ENCODE measurements around the gene DCN. TPM values are rescaled to one million over a fixed set of nuclear protein-coding genes. Genes with fewer than 3 reads are reported as not detected.

Gene DCN
- total RNA-seq, 1 donor from 2014 or later = not detected

DNA sequence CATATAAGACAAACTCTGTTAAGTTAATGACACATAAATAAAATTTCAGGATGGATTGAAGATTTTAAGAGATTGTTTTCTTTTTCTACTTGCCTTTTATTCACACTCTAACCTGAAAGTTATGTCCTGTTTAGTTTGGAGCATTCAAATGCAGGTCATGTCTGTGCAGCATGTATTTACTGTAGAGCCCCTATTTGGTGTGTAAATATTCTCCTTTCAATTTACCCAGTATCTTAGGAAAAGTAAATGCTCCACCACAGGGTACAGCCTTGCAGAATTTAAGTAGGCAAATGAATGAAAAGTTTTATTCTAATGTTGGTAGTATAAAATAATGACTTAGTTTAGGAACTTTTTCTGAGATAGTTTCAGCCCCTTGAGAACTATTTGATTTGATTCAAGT, 6.2 kb upstream of the DCN start:
- intact Hi-C loops (cut with micrococcal nuclease) = no loop called here

DNA sequence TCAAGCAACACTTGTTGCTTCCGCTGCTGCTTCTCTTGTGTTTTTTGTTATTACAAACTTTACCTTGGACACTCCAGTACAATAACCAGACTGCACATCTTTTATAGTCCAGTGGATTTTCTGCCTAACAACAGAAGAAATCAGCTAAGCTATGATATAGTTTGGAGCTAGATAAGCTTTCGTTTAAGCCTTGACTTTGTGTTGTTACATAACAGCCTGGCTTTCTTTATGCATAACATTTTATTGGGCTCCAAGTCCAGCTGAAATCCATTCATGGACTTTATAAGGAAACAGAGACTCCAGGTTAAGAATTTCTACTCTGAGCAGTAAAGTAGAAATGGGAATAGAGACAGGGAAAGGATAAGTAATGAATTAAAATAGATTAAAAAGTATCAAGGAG, 3.5 kb upstream of the DCN start:
- intact Hi-C loops (cut with micrococcal nuclease) = no loop called here

DNA sequence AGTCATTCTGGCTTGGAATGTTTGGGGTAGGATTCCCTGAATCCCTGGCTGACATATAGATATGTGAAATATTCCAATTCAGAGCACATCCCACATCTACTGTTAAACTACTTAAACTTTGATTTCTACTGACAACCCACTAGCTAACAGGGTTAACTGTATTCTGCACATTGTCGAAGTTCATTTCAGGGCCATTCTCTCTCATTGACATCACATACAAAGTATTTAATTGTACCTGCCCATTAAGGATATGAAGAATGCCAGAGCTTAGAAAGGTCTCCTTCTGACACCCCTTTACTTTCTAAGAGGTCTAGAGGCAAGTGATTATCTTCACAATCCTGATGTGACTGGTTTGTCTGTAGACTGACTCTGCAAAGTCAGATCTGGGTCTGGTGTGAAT, 2.8 kb upstream of the DCN start:
- intact Hi-C loops (cut with micrococcal nuclease) = no loop called here

DNA sequence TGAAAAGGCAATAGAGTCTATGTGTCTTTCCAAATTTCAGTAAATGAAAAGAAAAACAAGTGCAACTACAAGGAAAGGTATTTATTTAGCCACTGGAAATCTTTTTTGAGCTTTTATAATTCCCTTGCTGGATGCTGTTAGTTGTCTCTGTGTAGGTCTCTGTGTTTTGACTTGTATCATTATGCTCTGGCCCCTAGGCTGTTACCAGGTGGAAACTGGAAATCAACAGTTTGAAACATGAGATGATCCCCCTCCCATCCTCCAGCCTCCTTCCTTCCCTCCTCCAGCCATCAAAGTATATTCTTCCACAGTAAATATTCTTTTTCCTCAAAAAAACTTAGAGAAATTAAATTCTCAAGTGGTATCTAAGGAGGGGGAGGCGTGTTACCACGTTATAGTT, 934 bp upstream of the DCN start:
- intact Hi-C loops (cut with micrococcal nuclease) = no loop called here

DNA sequence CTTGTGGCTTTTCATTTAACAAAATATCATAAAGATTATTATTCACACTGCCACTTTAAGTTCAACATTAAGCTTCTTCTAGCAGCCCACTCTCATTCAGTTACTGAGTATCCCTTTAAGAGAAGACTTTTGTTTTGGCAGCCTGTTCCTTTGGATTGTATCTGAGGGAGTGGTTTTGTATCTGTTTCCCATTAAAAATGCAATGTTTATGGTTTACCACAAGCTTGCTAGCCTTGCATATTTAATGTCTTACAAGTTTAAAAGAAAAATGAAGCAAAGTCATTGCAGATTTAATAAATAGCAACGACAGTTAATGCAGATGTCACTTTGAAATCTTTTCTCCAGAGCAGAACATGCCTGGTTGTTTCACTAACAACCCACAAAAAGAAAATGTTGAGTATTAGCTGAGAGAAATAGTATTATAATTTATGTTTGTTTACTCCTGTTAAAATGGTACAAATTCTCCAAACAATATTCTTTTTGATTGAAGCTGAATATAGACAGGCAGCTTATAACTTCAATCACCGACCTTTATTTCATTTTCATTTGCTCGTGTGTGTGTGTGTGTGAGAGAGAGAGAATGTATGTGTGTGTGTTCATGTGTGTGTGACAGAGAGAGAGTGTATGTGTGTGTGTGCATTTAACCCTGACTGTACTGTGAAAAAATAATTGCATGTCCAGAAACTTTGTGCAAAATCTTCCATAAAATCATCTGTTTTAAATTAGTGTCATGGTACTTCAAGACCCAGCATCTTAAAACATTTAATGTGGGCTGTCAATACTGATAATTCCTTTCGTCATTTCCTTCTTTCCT, 1.8 kb downstream of the DCN start:
- intact Hi-C loops (cut with micrococcal nuclease) = no loop called here

DNA sequence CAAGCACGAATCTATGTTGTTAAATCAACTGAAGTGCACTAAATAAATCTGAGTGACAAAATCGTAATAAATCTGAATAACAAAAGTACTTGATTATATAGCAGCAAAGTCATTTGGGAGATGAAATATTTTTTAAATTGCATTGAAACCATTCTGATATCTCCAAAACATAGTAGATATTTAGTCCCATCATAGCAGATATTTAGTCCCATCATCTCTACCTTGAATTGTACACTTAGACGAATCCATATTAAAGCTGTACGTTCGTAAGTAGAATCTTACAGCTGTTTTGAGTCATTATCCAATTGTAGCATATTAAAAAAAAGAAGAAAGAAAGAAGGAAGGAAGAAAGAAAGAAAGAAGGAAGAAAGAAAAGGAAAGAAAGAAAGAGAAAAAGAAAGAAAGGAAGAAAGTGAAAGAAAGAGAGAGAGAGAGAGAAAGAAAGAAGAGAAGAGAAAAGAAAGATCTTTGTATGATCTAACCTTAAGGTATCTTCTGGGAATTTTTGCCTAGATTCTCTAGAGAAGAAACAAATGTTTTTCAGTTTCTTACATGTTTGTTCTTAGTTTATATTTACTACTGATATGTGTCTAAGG, 2.6 kb downstream of the DCN start:
- intact Hi-C loops (cut with micrococcal nuclease) = loop anchor here (10.0 kb wide), 1 partner anchor 145 kb away; no protein-coding TSS in a partner anchor

DNA sequence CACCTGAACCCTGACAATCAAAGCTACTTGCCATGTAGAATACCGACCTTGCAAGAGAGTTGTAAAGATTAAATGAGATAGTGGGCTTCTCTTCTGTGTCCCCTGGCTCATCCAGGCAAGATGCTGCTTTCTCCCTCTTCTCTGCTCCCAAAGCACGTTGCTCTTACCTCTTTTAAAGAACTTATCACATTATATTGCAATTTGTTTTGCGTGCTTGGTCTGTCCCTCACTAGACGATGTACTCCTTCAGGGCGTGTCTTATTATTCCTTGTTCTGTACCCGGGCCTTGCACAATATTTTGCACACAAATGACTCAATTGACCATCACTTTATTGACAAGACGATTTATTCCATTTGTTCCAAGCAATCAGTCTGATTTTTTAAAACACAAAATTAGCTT, 3.3 kb downstream of the DCN start:
- intact Hi-C loops (cut with micrococcal nuclease) = loop anchor here (10.0 kb wide), 1 partner anchor 145 kb away; no protein-coding TSS in a partner anchor

DNA sequence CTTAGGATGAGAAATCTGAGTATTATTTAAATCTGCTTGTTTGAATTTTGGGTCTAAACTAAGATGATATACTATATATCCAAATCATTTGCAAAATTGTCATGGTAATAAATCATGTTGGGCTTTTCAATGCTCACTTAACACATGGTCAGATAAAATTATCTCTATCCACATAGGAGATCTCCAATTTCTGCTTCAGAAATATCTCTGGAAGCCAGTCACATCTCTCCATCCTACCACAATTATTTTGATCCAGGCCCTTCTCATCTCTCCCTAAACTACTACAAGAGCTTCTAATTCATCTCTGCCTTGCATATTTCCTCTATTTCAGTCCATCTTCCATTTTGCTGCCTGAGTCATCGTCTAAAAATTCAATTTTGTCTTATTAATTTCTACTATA, 3.8 kb downstream of the DCN start:
- intact Hi-C loops (cut with micrococcal nuclease) = loop anchor here (10.0 kb wide), 1 partner anchor 146 kb away; no protein-coding TSS in a partner anchor

DNA sequence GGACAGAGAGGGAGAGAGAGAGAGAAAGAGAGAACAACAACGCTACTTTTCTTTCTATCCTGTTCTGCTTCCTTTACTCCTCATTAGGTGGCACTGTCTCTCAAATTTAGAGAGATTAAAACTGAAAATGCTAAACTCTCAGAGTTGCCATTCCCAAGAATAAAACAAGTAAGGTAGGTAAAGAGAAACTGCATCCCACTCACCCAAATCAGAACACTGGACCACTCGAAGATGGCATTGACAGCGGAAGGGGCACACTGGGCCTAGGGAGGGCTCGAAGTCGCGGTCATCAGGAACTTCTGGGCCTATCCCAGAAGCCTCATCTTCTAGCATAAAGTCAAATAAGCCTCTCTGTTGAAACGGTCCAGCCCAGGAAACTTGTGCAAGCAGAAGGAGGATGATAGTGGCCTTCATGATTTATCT, 4.5 kb downstream of the DCN start:
- intact Hi-C loops (cut with micrococcal nuclease) = loop anchor here (10.0 kb wide), 1 partner anchor 147 kb away; no protein-coding TSS in a partner anchor

DNA sequence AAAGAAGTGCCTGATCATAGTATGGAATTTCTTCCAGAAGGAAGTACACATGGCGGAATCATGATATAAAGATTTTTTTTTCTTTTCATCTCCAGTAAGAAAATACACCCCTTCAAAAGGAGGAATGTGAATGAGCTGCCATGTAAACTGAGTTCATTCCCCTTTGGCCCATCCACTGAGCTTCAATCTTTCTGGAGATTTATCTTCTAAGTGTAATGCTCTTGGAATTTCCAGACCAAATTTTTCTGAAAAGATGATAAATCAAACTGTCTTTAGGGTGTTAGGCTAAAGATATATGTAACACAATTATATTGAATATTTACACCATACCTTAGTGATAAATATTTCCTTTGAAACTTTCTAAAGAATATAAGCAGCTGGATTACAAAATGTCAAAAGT, 5.2 kb downstream of the DCN start:
- intact Hi-C loops (cut with micrococcal nuclease) = loop anchor here (10.0 kb wide), 1 partner anchor 147 kb away; no protein-coding TSS in a partner anchor

DNA sequence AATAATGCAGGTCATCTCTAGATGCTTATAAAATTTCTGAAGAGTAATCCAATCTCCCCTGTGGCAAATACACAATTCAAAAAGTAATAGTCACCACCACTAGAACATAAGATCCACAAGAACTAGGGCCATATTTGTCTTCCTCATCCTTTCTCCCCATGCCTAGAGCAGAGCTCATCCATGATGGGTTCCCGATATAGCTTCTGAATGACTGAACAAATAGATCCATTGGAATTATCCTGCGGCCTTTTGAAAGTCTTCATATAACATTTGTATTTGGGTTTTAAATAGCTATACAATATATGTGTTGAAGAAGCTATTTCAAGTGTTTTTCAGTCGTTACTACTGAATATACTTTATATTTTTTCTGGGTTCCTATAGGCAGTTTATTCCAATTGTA, 5.7 kb downstream of the DCN start:
- intact Hi-C loops (cut with micrococcal nuclease) = loop anchor here (10.0 kb wide), 1 partner anchor 148 kb away; no protein-coding TSS in a partner anchor

DNA sequence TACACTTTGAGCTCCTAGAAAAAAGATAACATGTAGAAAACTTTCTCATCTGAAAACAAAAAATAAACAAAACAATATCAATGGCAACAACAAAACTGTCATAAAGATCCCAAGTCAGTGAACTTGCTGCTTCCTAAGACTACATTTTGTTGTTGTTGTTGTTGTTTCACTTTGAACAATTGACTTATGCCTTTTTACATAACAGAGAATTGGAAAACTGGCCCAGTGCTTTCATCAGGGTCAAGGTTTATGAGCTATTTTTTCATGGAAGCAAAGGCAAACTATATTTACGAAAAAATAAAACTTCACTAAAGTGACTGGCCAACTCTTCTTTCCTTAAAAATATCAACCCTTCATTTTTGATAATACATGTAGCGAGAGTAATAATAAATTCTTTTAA, 6.3 kb downstream of the DCN start:
- intact Hi-C loops (cut with micrococcal nuclease) = loop anchor here (10.0 kb wide), 1 partner anchor 148 kb away; no protein-coding TSS in a partner anchor

DNA sequence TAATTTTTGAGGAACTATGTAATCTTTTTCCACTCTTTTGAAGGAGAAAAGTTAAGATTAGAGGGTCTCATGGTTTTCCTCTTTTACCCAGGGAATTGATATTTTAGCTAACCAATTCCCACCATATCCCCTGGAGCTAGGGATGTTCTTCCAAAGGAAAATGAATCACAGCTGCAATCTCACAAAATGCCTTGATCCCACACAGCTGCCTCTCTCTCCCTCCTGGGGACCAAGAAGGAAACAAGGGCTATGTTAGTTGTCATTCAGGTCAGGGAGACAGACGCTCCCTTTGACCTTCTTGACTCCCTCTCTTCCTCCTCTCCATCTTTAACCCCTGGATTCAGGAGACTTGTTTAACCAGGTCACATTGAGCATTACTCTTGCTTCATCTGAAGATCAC, 9.5 kb downstream of the DCN start:
- intact Hi-C loops (cut with micrococcal nuclease) = loop anchor here (10.0 kb wide), 1 partner anchor 152 kb away; no protein-coding TSS in a partner anchor

DNA sequence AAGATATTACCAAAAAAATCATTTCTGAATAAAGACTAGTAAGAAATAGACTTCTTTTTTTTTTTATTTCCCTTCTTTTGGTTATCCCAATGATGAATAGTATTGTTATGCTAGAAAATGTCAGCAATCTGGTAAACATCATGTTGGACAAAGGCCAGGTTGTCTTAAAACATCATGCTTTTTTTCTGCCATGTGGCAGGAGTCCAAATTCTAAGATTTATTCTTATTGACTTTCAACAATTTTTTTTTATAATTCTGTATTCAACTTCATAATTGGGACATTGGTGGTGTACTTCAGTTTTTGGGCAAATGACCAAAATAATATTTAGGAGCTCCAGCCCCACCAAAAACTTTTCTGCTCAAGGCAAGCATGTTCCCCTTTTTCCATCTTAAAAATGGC, 10.5 kb downstream of the DCN start:
- intact Hi-C loops (cut with micrococcal nuclease) = loop anchor here (10.0 kb wide), 1 partner anchor 153 kb away; no protein-coding TSS in a partner anchor

DNA sequence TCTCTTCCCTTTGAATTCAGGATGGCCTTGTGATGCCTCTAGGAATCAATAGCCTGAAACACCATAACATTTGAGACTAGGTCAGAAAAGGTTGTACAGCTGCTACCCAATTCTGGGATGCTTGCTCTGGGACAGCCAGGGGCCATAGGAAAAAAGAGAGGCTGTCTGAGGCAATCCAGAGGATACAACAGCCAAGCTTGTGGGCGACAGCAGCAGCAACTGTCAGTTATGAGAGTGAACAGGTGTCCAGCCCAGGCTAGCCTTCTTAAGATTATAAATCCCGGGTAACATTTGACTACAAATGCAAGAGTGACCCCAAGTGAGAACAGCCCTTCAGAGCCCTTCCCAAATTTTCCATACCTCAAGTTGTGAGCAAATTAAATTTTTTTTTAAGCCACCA, 11.1 kb downstream of the DCN start:
- intact Hi-C loops (cut with micrococcal nuclease) = loop anchor here (10.0 kb wide), 1 partner anchor 153 kb away; no protein-coding TSS in a partner anchor

DNA sequence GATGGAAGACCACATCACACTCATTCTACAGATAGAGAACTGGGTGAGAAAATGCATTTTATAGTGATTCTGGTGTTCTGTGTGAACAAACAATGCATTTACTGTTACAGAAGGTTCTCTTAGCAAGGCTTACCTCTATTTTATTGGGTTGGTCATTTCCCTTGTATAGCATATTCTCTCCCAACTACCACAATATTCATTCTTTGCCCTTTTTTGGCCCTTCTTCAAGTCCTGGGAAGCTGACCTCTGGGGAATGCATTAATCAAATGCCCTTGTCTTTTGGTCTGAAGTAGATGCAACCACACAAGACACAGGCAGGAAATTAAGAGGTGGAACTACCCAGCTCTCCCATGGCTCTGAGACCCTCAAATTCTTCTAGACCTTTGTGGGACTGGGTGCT, 19.5 kb downstream of the DCN start:
- intact Hi-C loops (cut with micrococcal nuclease) = no loop called here

DNA sequence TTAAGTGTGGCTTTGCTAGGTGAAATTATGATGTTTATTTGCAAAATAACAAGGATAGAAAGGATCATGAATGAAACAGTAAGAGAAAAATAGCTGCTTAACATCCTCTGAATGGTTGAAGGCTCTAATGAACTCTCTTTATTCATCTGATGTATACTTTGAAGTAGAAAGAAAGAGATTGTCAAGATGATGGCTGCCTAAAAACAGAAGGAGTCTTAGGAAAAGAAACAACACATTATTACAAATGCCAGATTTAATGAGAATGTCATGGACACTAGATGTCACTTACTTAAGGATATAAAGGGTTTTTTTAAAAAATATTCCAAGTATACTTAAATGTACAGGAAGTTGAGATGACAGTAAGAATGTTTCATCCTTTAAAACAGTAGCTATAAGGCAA, 21.6 kb downstream of the DCN start:
- intact Hi-C loops (cut with micrococcal nuclease) = no loop called here

DNA sequence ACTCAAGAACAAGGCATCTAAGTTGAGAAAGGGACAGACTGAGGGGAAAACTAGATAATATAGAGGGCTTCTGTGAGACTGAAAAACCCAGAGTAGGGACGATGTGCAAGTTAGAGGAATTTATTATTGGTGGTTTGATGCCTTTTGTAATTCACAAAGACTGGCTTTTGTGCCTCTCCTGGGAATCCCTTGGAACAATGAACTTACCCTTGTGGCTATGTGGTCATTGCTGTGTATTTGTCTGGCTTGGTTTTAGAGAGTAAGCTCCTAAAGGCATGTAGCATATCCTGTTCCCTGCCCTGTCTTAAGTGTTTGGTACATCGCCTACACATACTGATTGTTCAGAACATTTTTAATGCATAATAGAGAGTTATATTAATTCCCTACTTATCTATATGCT, 26.6 kb downstream of the DCN start:
- intact Hi-C loops (cut with micrococcal nuclease) = no loop called here

DNA sequence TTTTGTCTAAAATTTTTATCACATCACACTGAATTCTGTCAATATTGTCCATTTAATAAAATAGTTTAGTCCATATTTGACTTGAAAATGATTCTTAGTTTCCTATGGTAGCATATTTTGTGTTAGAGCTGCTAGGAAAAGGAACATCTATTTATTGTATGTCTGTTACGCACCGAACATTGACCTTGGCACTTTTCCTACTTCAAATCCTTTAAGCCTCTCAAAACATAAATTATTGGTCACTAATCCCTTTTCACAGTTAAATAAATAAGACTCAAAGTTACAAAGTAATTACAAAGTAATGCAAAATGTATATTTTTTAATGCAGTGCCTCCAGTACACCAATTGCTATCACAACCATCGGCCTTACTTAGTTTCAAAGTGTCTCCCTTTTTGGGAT, 28.5 kb downstream of the DCN start:
- intact Hi-C loops (cut with micrococcal nuclease) = no loop called here

DNA sequence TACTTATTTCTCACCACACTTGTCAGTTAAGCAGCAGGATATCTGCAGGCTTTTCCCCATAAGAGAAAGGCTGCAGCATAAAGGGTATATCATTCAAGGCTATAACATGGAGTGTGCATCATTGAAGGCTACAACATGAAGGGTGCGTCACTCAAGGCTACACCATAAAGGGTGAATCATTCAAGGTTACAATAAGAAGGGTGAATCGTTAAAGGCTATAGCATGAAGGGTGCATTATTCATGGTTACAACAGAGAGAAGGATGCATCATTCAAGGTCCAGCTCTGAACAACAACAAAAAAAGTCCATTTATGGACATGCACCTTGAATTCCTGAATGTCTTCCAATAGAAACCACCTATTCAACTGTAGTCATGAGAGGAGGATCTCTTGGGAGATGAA, 38.6 kb downstream of the DCN start:
- intact Hi-C loops (cut with micrococcal nuclease) = no loop called here

DNA sequence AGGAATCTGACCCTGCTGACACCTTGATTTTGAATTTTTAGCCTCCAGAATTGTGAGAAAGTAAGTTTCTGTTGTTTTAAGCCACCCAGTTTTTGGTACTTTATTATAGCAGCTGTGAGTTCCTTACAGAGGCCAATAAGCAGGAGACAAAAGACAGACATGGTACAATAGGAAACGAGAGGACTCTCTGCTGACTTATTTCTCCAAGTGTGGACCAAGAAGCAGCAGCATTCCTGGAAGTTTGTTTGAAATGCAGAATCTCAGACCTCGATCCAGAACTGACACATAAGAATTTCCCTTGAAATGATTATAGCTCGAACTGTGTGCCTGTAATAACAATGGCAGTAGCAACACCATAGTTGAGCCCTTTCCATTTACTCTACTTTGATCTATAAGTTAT, 39.4 kb downstream of the DCN start:
- intact Hi-C loops (cut with micrococcal nuclease) = no loop called here

DNA sequence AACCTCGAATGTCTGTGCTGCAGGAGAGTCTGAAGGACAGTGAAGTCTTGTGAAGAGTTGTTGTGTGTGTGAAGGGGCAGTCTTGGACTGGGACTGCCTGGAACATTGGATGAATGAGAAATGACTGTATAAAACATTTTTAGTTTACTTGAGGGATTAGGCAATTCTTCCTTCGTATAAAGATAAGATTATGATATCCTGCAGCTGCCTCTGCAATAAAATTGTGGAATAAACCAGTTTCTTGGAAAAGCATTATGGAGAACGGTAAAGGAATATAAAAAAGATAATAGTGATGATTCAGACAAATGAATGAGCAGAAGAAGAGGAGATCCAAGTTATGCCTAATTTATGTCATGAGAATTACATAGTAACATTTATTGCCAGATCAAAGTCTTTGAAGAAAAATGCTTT, 40.4 kb downstream of the DCN start:
- intact Hi-C loops (cut with micrococcal nuclease) = no loop called here
